Naive thymus-derived CD8-positive, alpha-beta T cell (primary cell): ENCODE data around the gene CABCOCO1. TPM values are rescaled to one million over a fixed set of nuclear protein-coding genes. Genes with fewer than 3 reads are reported as not detected.

Experiments used
- ATAC-seq, 2 donors: fragments of 150-1000 bp; cut with Tn5 transposase in 1 of 2; sonication (Bioruptor Pico), chemical (Tn5 transposase) in 1 of 2; 1 replicate in 1 of 2; 2 replicates in 1 of 2; pipeline ENCODE4 v1.10.0; 2021; ENCODE audit warnings: mild to moderate bottlenecking in 2 of 2, moderate library complexity in 2 of 2
- POLR2A ChIA-PET: fragments of 350-600 bp; sonication (Branson Sonifier 250); formaldehyde crosslinking; loops from one replicate; lab custom pipeline; 2021; ENCODE audit warnings: antibody characterized with exemption; lab: Charles Lee
- DNase-seq, 10 donors: peaks; one replicate each; pipeline versions ENCODE4 v3.0.0 to v3.0.0-alpha.2; 2020 to 2022
- H3K27ac Mint-ChIP-seq, 10 donors: one replicate each; pipeline ENCODE4 v1.8.0; 2020 to 2022; ENCODE audit warnings: mild to moderate bottlenecking in 10 of 10, mixed read lengths in 10 of 10, moderate library complexity in 4 of 10, inconsistent platforms in 1 of 10
- H3K27me3 Mint-ChIP-seq, 5 donors: one replicate each; pipeline ENCODE4 v1.8.0; 2021 to 2022; ENCODE audit warnings: mixed read lengths in 5 of 5
- H3K36me3 Mint-ChIP-seq, 3 donors: one replicate each; pipeline ENCODE4 v1.8.0; 2020 to 2022; ENCODE audit warnings: mixed read lengths in 3 of 3, mild to moderate bottlenecking in 2 of 3, inconsistent platforms in 1 of 3
- H3K4me1 Mint-ChIP-seq, 4 donors: one replicate each; pipeline ENCODE4 v1.8.0; 2021 to 2022; ENCODE audit warnings: mixed read lengths in 4 of 4
- H3K4me3 Mint-ChIP-seq, 10 donors: one replicate each; pipeline ENCODE4 v1.8.0; 2020 to 2022; ENCODE audit warnings: mild to moderate bottlenecking in 10 of 10, mixed read lengths in 10 of 10, moderate library complexity in 6 of 10, inconsistent platforms in 1 of 10
- H3K9me3 Mint-ChIP-seq, 9 donors: one replicate each; pipeline ENCODE4 v1.8.0; 2020 to 2022; ENCODE audit warnings: mixed read lengths in 9 of 9, mild to moderate bottlenecking in 3 of 9, inconsistent platforms in 1 of 9, moderate library complexity in 1 of 9
- polyA plus RNA-seq, 3 donors: library from polyadenylated mRNA; unstranded; fragments of 300-500 nt; fragmentation: Illumina TruSeq; gene quantifications; one replicate each; pipeline ENCODE4 v1.2.3, GENCODE V29; 2021
- total RNA-seq, 8 experiments: library from RNA in 2 of 8; stranded (reverse) in 2 of 8; gene quantifications; one replicate each; pipeline ENCODE4 v1.2.3 and lab custom pipeline; 2021 to 2026

Gene CABCOCO1
- total and polyA plus RNA-seq, 5 experiments from 2014 or later: not detected

- H3K36me3 Mint-ChIP-seq: no peaks in the 10 kb centered on the region
- POLR2A ChIA-PET: no interaction called here
- peaks cover 0 to 4% (median 0%) of the 10 kb centered on the region in 5 donors for H3K27me3 Mint-ChIP-seq
- H3K27ac Mint-ChIP-seq: no peak overlapping the region
- no peak for ATAC-seq
- no peaks in the 10 kb centered on the region for H3K9me3 Mint-ChIP-seq
- no peak overlapping the region for H3K4me3 Mint-ChIP-seq
- DNase-seq: no peak
- no peaks in the 10 kb centered on the region for H3K4me1 Mint-ChIP-seq
Observed at GRCh38 chr10:61628875-61629513, 33.7 kb upstream of the CABCOCO1 start.

- POLR2A ChIA-PET: no interaction called here
- Mint-ChIP-seq H3K4me1 (no peaks in the 10 kb centered on the region), H3K4me3 (no peak overlapping the region), H3K36me3 (no peaks in the 10 kb centered on the region), H3K9me3 (no peaks in the 10 kb centered on the region), H3K27ac (no peak overlapping the region), H3K27me3 (peaks cover 0 to 4% (median 0%) of the 10 kb centered on the region in 5 donors)
- ATAC-seq (no peak), DNase-seq (no peak)
Observed at GRCh38 chr10:61629576-61629975, 33.2 kb upstream of the CABCOCO1 start.

GRCh38 chr10:61632057-61632670 is 30.6 kb upstream of the CABCOCO1 start:
- Mint-ChIP-seq H3K27me3 (peaks cover 0 to 3% (median 0%) of the 10 kb centered on the region in 5 donors), H3K4me3 (no peak overlapping the region), H3K36me3 (no peaks in the 10 kb centered on the region), H3K27ac (no peak overlapping the region), H3K9me3 (no peaks in the 10 kb centered on the region), H3K4me1 (no peaks in the 10 kb centered on the region)
- POLR2A ChIA-PET: no interaction called here
- DNase-seq: no peak
- no peak for ATAC-seq

- DNase-seq (no peak), ATAC-seq (no peak)
- H3K27ac Mint-ChIP-seq: no peak overlapping the region
- no peaks in the 10 kb centered on the region for H3K9me3 Mint-ChIP-seq
- POLR2A ChIA-PET: no interaction called here
- peaks cover 0 to 3% (median 0%) of the 10 kb centered on the region in 5 donors for H3K27me3 Mint-ChIP-seq
- no peaks in the 10 kb centered on the region for H3K36me3 Mint-ChIP-seq
- no peaks in the 10 kb centered on the region for H3K4me1 Mint-ChIP-seq
- no peak overlapping the region for H3K4me3 Mint-ChIP-seq
Observed at GRCh38 chr10:61633665-61634064, 29.1 kb upstream of the CABCOCO1 start.

GRCh38 chr10:61634746-61635145 is 28.0 kb upstream of the CABCOCO1 start:
- Mint-ChIP-seq H3K36me3 (no peaks in the 10 kb centered on the region), H3K27ac (no peak overlapping the region), H3K9me3 (no peaks in the 10 kb centered on the region), H3K4me3 (no peak overlapping the region), H3K4me1 (no peaks in the 10 kb centered on the region), H3K27me3 (no peaks in the 10 kb centered on the region)
- ATAC-seq (no peak), DNase-seq (no peak)
- POLR2A ChIA-PET: no interaction called here

GRCh38 chr10:61635471-61635870 is 27.3 kb upstream of the CABCOCO1 start:
- ATAC-seq (no peak), DNase-seq (no peak)
- H3K27ac Mint-ChIP-seq: no peak overlapping the region
- H3K4me1 Mint-ChIP-seq: no peaks in the 10 kb centered on the region
- no peaks in the 10 kb centered on the region for H3K9me3 Mint-ChIP-seq
- peaks cover 0 to 4% (median 0%) of the 10 kb centered on the region in 5 donors for H3K27me3 Mint-ChIP-seq
- POLR2A ChIA-PET: no interaction called here
- H3K4me3 Mint-ChIP-seq: no peak overlapping the region
- no peaks in the 10 kb centered on the region for H3K36me3 Mint-ChIP-seq

- ATAC-seq: no peak
- H3K4me1 Mint-ChIP-seq: no peaks in the 10 kb centered on the region
- DNase-seq: no peak
- peaks cover 0 to 4% (median 0%) of the 10 kb centered on the region in 5 donors for H3K27me3 Mint-ChIP-seq
- H3K4me3 Mint-ChIP-seq: no peak overlapping the region
- POLR2A ChIA-PET: no interaction called here
- no peak overlapping the region for H3K27ac Mint-ChIP-seq
- H3K36me3 Mint-ChIP-seq: no peaks in the 10 kb centered on the region
- no peaks in the 10 kb centered on the region for H3K9me3 Mint-ChIP-seq
Observed at GRCh38 chr10:61635932-61636331, 26.8 kb upstream of the CABCOCO1 start.

- no peaks in the 10 kb centered on the region for H3K4me1 Mint-ChIP-seq
Observed at GRCh38 chr10:61639952-61640351, 22.8 kb upstream of the CABCOCO1 start.

GRCh38 chr10:61640856-61641255 is 21.9 kb upstream of the CABCOCO1 start:
- DNase-seq (no peak), ATAC-seq (no peak)
- POLR2A ChIA-PET: no interaction called here
- Mint-ChIP-seq H3K36me3 (no peaks in the 10 kb centered on the region), H3K4me1 (no peaks in the 10 kb centered on the region), H3K27me3 (peaks cover 0 to 4% (median 1%) of the 10 kb centered on the region in 5 donors), H3K4me3 (no peak overlapping the region), H3K27ac (no peak overlapping the region), H3K9me3 (no peaks in the 10 kb centered on the region)

More at GRCh38 chr10:61639952-61640351, 22.8 kb upstream of the CABCOCO1 start:
- Mint-ChIP-seq H3K27ac (no peak overlapping the region), H3K4me3 (no peak overlapping the region), H3K36me3 (no peaks in the 10 kb centered on the region), H3K27me3 (peaks cover 0 to 4% (median 1%) of the 10 kb centered on the region in 5 donors), H3K9me3 (no peaks in the 10 kb centered on the region)
- ATAC-seq (no peak), DNase-seq (no peak)
- POLR2A ChIA-PET: no interaction called here

GRCh38 chr10:61642150-61642571 is 20.6 kb upstream of the CABCOCO1 start:
- ATAC-seq (no peak), DNase-seq (no peak)
- Mint-ChIP-seq H3K36me3 (no peaks in the 10 kb centered on the region), H3K27me3 (peaks cover 0 to 4% (median 1%) of the 10 kb centered on the region in 5 donors), H3K9me3 (no peaks in the 10 kb centered on the region), H3K4me1 (no peaks in the 10 kb centered on the region), H3K4me3 (no peak overlapping the region), H3K27ac (no peak overlapping the region)
- POLR2A ChIA-PET: no interaction called here

GRCh38 chr10:61642676-61643075 is 20.1 kb upstream of the CABCOCO1 start:
- DNase-seq: no peak
- POLR2A ChIA-PET: no interaction called here
- Mint-ChIP-seq H3K4me3 (no peak overlapping the region), H3K36me3 (no peaks in the 10 kb centered on the region), H3K4me1 (no peaks in the 10 kb centered on the region), H3K27ac (no peak overlapping the region), H3K9me3 (no peaks in the 10 kb centered on the region), H3K27me3 (peaks cover 0 to 4% (median 1%) of the 10 kb centered on the region in 5 donors)
- ATAC-seq: no peak

- Mint-ChIP-seq H3K9me3 (no peaks in the 10 kb centered on the region), H3K36me3 (no peaks in the 10 kb centered on the region), H3K4me3 (no peak overlapping the region), H3K27ac (no peak overlapping the region), H3K27me3 (peaks cover 0 to 8% (median 1%) of the 10 kb centered on the region in 5 donors), H3K4me1 (no peaks in the 10 kb centered on the region)
- POLR2A ChIA-PET: no interaction called here
- no peak for DNase-seq
- ATAC-seq: no peak
Observed at GRCh38 chr10:61643316-61643751, 19.4 kb upstream of the CABCOCO1 start.

- H3K27me3 Mint-ChIP-seq: peaks cover 1 to 10% (median 5%) of the 10 kb centered on the region in 5 donors
- H3K9me3 Mint-ChIP-seq: peaks cover 0 to 4% (median 0%) of the 10 kb centered on the region in 9 donors
- POLR2A ChIA-PET: no interaction called here
- H3K36me3 Mint-ChIP-seq: no peaks in the 10 kb centered on the region
- DNase-seq: no peak
- ATAC-seq: no peak
- H3K4me3 Mint-ChIP-seq: no peak overlapping the region
- no peaks in the 10 kb centered on the region for H3K4me1 Mint-ChIP-seq
- H3K27ac Mint-ChIP-seq: no peak overlapping the region
Observed at GRCh38 chr10:61653699-61654098, 9.0 kb upstream of the CABCOCO1 start.
